AG04450 (cell line): ENCODE data around the gene GNG8. TPM values are rescaled to one million over a fixed set of nuclear protein-coding genes. Genes with fewer than 3 reads are reported as not detected.

Experiments
- CTCF ChIA-PET: fragments of 300-600, 350-600 bp; formaldehyde crosslinking; extraction: SDS; loops from one replicate; lab custom pipeline; 2022; ENCODE audit warnings: antibody characterized with exemption, inconsistent platforms; lab: Charles Lee
- POLR2A ChIA-PET: fragments of 350-600 bp; formaldehyde crosslinking; extraction: SDS; loops from one replicate; lab custom pipeline; 2021; ENCODE audit warnings: antibody characterized with exemption, inconsistent platforms; lab: Yijun Ruan, JAX
- DNase-seq: peaks from one replicate; pipeline ENCODE4 v3.0.0-alpha.2; 2011; ENCODE audit warnings: low read depth, low spot score
- H3K27ac ChIP-seq: one replicate; pipeline ENCODE4 v1.5.1; 2012; ENCODE audit warnings: low read depth, low read length, control low read depth
- H3K27me3 ChIP-seq: one replicate; pipeline ENCODE4 v1.6.0; 2012; ENCODE audit warnings: low read length; ENCODE audit not compliant: control insufficient read depth, insufficient read depth
- H3K4me3 ChIP-seq: 2 replicates; pipeline ENCODE4 v1.5.1; 2011; ENCODE audit warnings: mild to moderate bottlenecking, low read depth, low read length, control low read depth
- H3K9me3 ChIP-seq: 2 replicates; pipeline ENCODE4 v1.5.1; 2012; ENCODE audit warnings: low read length; ENCODE audit not compliant: control insufficient read depth, insufficient read depth
- CTCF ChIP-seq: IDR thresholded peaks from 2 replicates; pipeline ENCODE4 v1.5.1; 2011; ENCODE audit warnings: low read depth, low read length, control low read depth, inconsistent platforms
- polyA plus RNA-seq: library from polyadenylated mRNA; depleted of rRNA; stranded (reverse); fragments of >200 nt; gene quantifications from 2 replicates; pipeline ENCODE4 v1.2.3, GENCODE V29; 2011

Gene GNG8
- polyA plus RNA-seq, 1 experiment = not detected

- Histone ChIP-seq H3K9me3 (peaks cover 17% of the 10 kb centered on the region), H3K27ac (no peak overlapping the region), H3K4me3 (no peak overlapping the region), H3K27me3 (peaks cover 3% of the 10 kb centered on the region)
- ChIA-PET CTCF (interaction anchor here (0.6 kb wide), 1 partner anchor 112 kb away, joined by 3 read pairs; no protein-coding TSS in a partner anchor), POLR2A (no interaction called here)
- DNase-seq = no peak
- no peak for TF ChIP-seq CTCF
Measured at GRCh38 chr19:46648060-46648960, 12.3 kb upstream of the GNG8 start.

- no peak overlapping the region for H3K27ac ChIP-seq
- DNase-seq = no peak
- ChIA-PET CTCF (interaction anchor here (0.6 kb wide), 1 partner anchor 104 kb away, joined by 3 read pairs; no protein-coding TSS in a partner anchor), POLR2A (no interaction called here)
- H3K9me3 ChIP-seq = peaks cover 17% of the 10 kb centered on the region
- no peak overlapping the region for H3K4me3 ChIP-seq
- H3K27me3 ChIP-seq = peaks cover 3% of the 10 kb centered on the region
- TF ChIP-seq CTCF = no peak
Measured at GRCh38 chr19:46646402-46646801, 10.4 kb upstream of the GNG8 start.

- Histone ChIP-seq H3K27ac (no peak overlapping the region), H3K27me3 (peaks cover 3% of the 10 kb centered on the region), H3K4me3 (no peak overlapping the region), H3K9me3 (peaks cover 17% of the 10 kb centered on the region)
- no peak for DNase-seq
- POLR2A ChIA-PET = no interaction called here
- CTCF ChIA-PET = no interaction called here
- no peak for TF ChIP-seq CTCF
Measured at GRCh38 chr19:46644720-46645119, 8.7 kb upstream of the GNG8 start.

- CTCF ChIA-PET = interaction anchor here (1.0 to 1.2 kb wide), 2 partner anchors 23 to 24 kb away, joined by 3 read pairs; no protein-coding TSS in a partner anchor
- no peak for DNase-seq
- H3K27ac ChIP-seq = no peak overlapping the region
Measured at GRCh38 chr19:46640656-46641055, 4.7 kb upstream of the GNG8 start.

More at GRCh38 chr19:46640656-46641055, 4.7 kb upstream of the GNG8 start:
- Histone ChIP-seq H3K4me3 (no peak overlapping the region), H3K9me3 (no peaks in the 10 kb centered on the region), H3K27me3 (peaks cover 2% of the 10 kb centered on the region)
- TF ChIP-seq CTCF = no peak
- POLR2A ChIA-PET = interaction anchor here (1.9 kb wide), 1 partner anchor 16 kb away, joined by 4 read pairs; no protein-coding TSS in a partner anchor
